GM23338 (cell line): ENCODE measurements around the gene FHIT. TPM values are rescaled to one million over a fixed set of nuclear protein-coding genes. Genes with fewer than 3 reads are reported as not detected.

Experiments used
- ATAC-seq: fragments of 200-7000 bp; cut with Tn5 transposase; 3 replicates; pipeline ENCODE4 v1.9.1; 2020
- DNase-seq: peaks from one replicate; pipeline ENCODE4 v3.0.0-alpha.2; 2015; ENCODE audit warnings: low spot score
- H2AFZ ChIP-seq: fragments of 200-600 bp; sonication (generic); 2 replicates; pipeline ENCODE4 v1.8.0; 2016; ENCODE audit warnings: antibody characterized with exemption, mild to moderate bottlenecking, moderate library complexity
- H3F3A ChIP-seq: fragments of 200-600 bp; sonication (generic); replicated peaks from 2 replicates; pipeline ENCODE4 v1.8.0; 2017; ENCODE audit warnings: antibody characterized with exemption, mixed run types, low read depth
- H3K27ac ChIP-seq: fragments of 200-600 bp; sonication (generic); 2 replicates; pipeline ENCODE4 v1.6.1; 2016; ENCODE audit warnings: low read depth
- H3K27me3 ChIP-seq: fragments of 200-600 bp; sonication (generic); 2 replicates; pipeline ENCODE4 v1.8.0; 2016; ENCODE audit warnings: mild to moderate bottlenecking, mixed run types, moderate library complexity; ENCODE audit not compliant: insufficient read depth
- H3K36me3 ChIP-seq: fragments of 200-600 bp; sonication (generic); 2 replicates; pipeline ENCODE4 v1.8.0; 2016; ENCODE audit warnings: mild to moderate bottlenecking; ENCODE audit not compliant: insufficient read depth
- H3K4me1 ChIP-seq: fragments of 200-600 bp; sonication (generic); 2 replicates; pipeline ENCODE4 v1.8.0; 2016; ENCODE audit warnings: mild to moderate bottlenecking, moderate library complexity; ENCODE audit not compliant: insufficient read depth
- H3K4me2 ChIP-seq: fragments of 200-600 bp; sonication (generic); 2 replicates; pipeline ENCODE4 v1.7.1; 2017; ENCODE audit warnings: mixed run types
- H3K4me3 ChIP-seq: fragments of 200-600 bp; sonication (generic); 2 replicates; pipeline ENCODE4 v1.6.1; 2016; ENCODE audit warnings: mixed run types
- H3K79me2 ChIP-seq: fragments of 200-600 bp; sonication (generic); replicated peaks from 2 replicates; pipeline ENCODE4 v1.8.0; 2017; ENCODE audit warnings: mild to moderate bottlenecking; ENCODE audit not compliant: insufficient read depth
- H3K9me2 ChIP-seq: fragments of 200-600 bp; sonication (generic); 2 replicates; pipeline ENCODE4 v1.8.0; 2017; ENCODE audit not compliant: insufficient read depth
- H4K20me1 ChIP-seq: fragments of 200-600 bp; sonication (generic); replicated peaks from 2 replicates; pipeline ENCODE4 v1.8.0; 2017; ENCODE audit warnings: mild to moderate bottlenecking; ENCODE audit not compliant: insufficient read depth
- H3K27ac Mint-ChIP-seq: 2 replicates; pipeline ENCODE4 v1.8.0; 2020; ENCODE audit warnings: inconsistent platforms, mild to moderate bottlenecking, moderate library complexity, mixed read lengths
- H3K27me3 Mint-ChIP-seq: 3 replicates; pipeline ENCODE4 v1.8.0; 2022; ENCODE audit warnings: low read depth, mild to moderate bottlenecking, moderate library complexity, mixed read lengths, inconsistent platforms; ENCODE audit not compliant: insufficient read depth, poor library complexity
- H3K36me3 Mint-ChIP-seq: 3 replicates; pipeline ENCODE4 v1.8.0; 2021; ENCODE audit warnings: low read depth, mild to moderate bottlenecking, inconsistent platforms, moderate library complexity, mixed read lengths
- H3K4me1 Mint-ChIP-seq: 3 replicates; pipeline ENCODE4 v1.8.0; 2020; ENCODE audit warnings: mild to moderate bottlenecking, inconsistent platforms, mixed read lengths
- H3K4me3 Mint-ChIP-seq: 3 replicates; pipeline ENCODE4 v1.8.0; 2021; ENCODE audit warnings: moderate library complexity, mild to moderate bottlenecking, inconsistent platforms, mixed read lengths
- H3K9me3 Mint-ChIP-seq: 3 replicates; pipeline ENCODE4 v1.8.0; 2020; ENCODE audit warnings: moderate library complexity, mild to moderate bottlenecking, inconsistent platforms, mixed read lengths
- CREB1 ChIP-seq: fragments of 250-450 bp; sonication (Bioruptor Pico); IDR thresholded peaks from 2 replicates; pipeline ENCODE4 v1.5.0; 2020; ENCODE audit warnings: low read depth, mild to moderate bottlenecking, moderate library complexity
- CTCF ChIP-seq, 2 experiments: fragments of 200-600 bp in 1 of 2; sonication (generic) in 1 of 2; conservative IDR thresholded peaks; 2 replicates each; pipeline versions ENCODE4 v1.5.1 to v1.6.1; 2016 to 2017; ENCODE audit warnings: antibody characterized with exemption in 2 of 2, low read depth in 2 of 2, mild to moderate bottlenecking in 2 of 2, moderate library complexity in 1 of 2
- ETS1 ChIP-seq: IDR thresholded peaks from 2 replicates; pipeline ENCODE4 v1.6.1; 2016; ENCODE audit warnings: antibody characterized with exemption
- EZH2 ChIP-seq: fragments of 200-600 bp; sonication (generic); IDR thresholded peaks from one replicate; pipeline ENCODE4 v1.8.0; 2017; ENCODE audit warnings: antibody characterized with exemption, mild to moderate bottlenecking, low read depth; ENCODE audit not compliant: unreplicated experiment
- EZH2phosphoT487 ChIP-seq: fragments of 200-600 bp; sonication (generic); IDR thresholded peaks from one replicate; pipeline ENCODE4 v1.8.1; 2018; ENCODE audit warnings: antibody characterized with exemption; ENCODE audit not compliant: unreplicated experiment
- JUNB ChIP-seq: IDR thresholded peaks from one replicate; pipeline ENCODE4 v1.6.1; 2016; ENCODE audit warnings: antibody characterized with exemption; ENCODE audit not compliant: unreplicated experiment
- NANOG ChIP-seq: IDR thresholded peaks from 2 replicates; pipeline ENCODE4 v1.6.1; 2016; ENCODE audit warnings: antibody characterized with exemption, borderline replicate concordance
- POLR2AphosphoS5 ChIP-seq: IDR thresholded peaks from 2 replicates; pipeline ENCODE4 v1.6.1; 2016; ENCODE audit warnings: antibody characterized with exemption, low read depth
- REST ChIP-seq: IDR thresholded peaks from one replicate; pipeline ENCODE4 v1.6.1; 2018; ENCODE audit warnings: antibody characterized with exemption; ENCODE audit not compliant: unreplicated experiment
- STAT1 ChIP-seq: IDR thresholded peaks from one replicate; pipeline ENCODE4 v1.6.1; 2016; ENCODE audit warnings: antibody characterized with exemption; ENCODE audit not compliant: unreplicated experiment
- ZNF114 ChIP-seq: fragments of 250-450 bp; sonication (Bioruptor Pico); IDR thresholded peaks from 2 replicates; pipeline ENCODE4 v1.5.0; 2020; ENCODE audit warnings: mild to moderate bottlenecking, moderate library complexity
- ZNF331 ChIP-seq: fragments of 250-450 bp; sonication (Bioruptor Pico); IDR thresholded peaks from 2 replicates; pipeline ENCODE4 v1.5.0; 2020; ENCODE audit warnings: low read depth, mild to moderate bottlenecking, moderate library complexity
- ZNF462 ChIP-seq: fragments of 250-450 bp; sonication (Bioruptor Pico); IDR thresholded peaks from 2 replicates; pipeline ENCODE4 v1.5.0; 2020; ENCODE audit warnings: mild to moderate bottlenecking, moderate library complexity
- polyA plus RNA-seq: library from polyadenylated mRNA; unstranded; fragments of >200 nt; fragmentation: Nextera tagmentation; extraction: Ambion mirVana; gene quantifications from 2 replicates; pipeline ENCODE4 v1.2.1, GENCODE V29; 2016
- total RNA-seq: library from RNA; depleted of rRNA; stranded (reverse); fragments of >200 nt; shearing (Covaris generic); gene quantifications from 2 replicates; pipeline ENCODE4 v1.2.3, GENCODE V29; 2014

FHIT gene
- total and polyA plus RNA-seq, 2 experiments from 2014 or later = 3.0 to 8.3 TPM

- Mint-ChIP-seq H3K4me3 (no peak overlapping the region), H3K9me3 (no peaks in the 10 kb centered on the region), H3K27ac (no peak overlapping the region), H3K27me3 (peaks cover 6% of the 10 kb centered on the region), H3K36me3 (no peaks in the 10 kb centered on the region), H3K4me1 (no peaks in the 10 kb centered on the region)
- peaks cover 13% of the 10 kb centered on the region; the same call in 1 of the 2 replicates for H3K9me2 ChIP-seq
- H4K20me1 ChIP-seq = no peaks in the 10 kb centered on the region
- no peaks in the 10 kb centered on the region for H3K79me2 ChIP-seq
- H3F3A ChIP-seq = no peaks in the 10 kb centered on the region
- no peaks in the 10 kb centered on the region for H3K4me1 ChIP-seq
- TF ChIP-seq JUNB = no peak
- no peak for TF ChIP-seq ZNF331 (CRISPR knock-in tag)
- TF ChIP-seq REST = no peak
- no peak for TF ChIP-seq ZNF114
- no peak for TF ChIP-seq NANOG
- no peak for TF ChIP-seq STAT1
- TF ChIP-seq POLR2AphosphoS5 = no peak
- TF ChIP-seq ZNF462 (CRISPR knock-in tag) = no peak
- TF ChIP-seq EZH2phosphoT487 = no peak
- no peak for TF ChIP-seq EZH2
- no peak for TF ChIP-seq CREB1
- TF ChIP-seq ETS1 = no peak
- no peak for TF ChIP-seq CTCF (conservative IDR thresholded peaks at IDR 0.05; ENCODE audit: low read depth in 2 of 2)
- no peaks in the 10 kb centered on the region for H3K36me3 ChIP-seq
- no peak overlapping the region; the same call in 1 of the 2 replicates for H2AFZ ChIP-seq
- no peak overlapping the region for H3K4me3 ChIP-seq
- H3K27me3 ChIP-seq = no peaks in the 10 kb centered on the region
- no peak overlapping the region for H3K27ac ChIP-seq
- ATAC-seq (no peak), DNase-seq (no peak)
- H3K4me2 ChIP-seq = no peak overlapping the region
Observed at GRCh38 chr3:60803216-60804173, 447.8 kb downstream of the FHIT start.
